Activated CD4-positive, alpha-beta T cell treated with anti-CD3 and anti-CD28 coated beads, Interleukin-2, amount 50 U/mL, for 1 hour (primary cell): Measurements from ENCODE around the gene GAB2.
"Not testable (repeated sequence)": the region's sequence is repeated elsewhere in the genome, so short reads cannot be mapped to it uniquely, and the experiment has no call there.

Source experiments
- DNase-seq: peaks from one replicate; pipeline ENCODE4 v3.0.0-alpha.2; 2020

Gene GAB2

DNA sequence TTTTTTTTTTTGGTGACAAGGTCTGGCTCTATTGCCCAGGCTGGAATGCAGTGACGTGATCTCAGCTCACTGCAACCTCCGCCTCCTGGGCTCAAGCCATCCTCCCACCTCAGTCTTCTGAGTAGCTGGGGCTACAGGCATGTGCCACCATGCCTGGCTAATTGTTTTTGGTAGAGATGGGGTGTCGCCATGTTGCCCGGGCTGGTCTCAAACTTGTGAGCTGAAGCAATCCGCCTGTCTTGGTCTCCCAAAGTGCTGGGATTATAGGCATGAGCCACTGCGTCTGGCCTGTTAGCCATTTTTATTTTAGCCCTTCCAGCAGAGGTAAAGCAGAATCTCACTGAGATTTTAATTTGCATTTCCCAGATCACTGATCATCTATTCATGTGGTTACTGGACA, 184.6 kb downstream of the GAB2 start:
- DNase-seq: not testable (repeated sequence)

DNA sequence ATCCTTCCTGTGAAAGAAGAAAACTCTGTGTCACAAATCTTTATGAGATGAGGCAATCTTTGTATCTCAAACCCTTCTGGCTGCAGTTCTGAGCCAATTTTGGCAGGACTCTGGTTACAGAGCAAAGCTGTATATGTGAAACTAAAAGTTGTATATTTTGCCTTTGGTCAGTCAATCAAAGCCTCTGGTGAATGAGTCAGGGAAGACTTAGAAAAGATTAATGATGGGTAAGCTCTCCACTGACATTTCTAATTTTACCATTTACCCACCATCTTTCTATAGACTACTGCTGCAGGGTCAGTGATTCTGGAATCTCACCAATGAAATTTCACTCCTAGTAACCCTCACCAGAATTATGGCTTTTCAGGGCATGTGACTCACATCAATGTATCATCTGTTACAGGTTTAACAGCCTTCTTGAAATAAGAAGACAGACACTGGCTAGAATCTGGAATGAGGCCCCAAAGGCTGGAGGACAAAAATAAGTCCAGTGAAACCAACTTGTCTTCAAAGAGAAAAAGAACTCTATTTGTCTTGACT, 185.6 kb downstream of the GAB2 start:
- DNase-seq: no peak

DNA sequence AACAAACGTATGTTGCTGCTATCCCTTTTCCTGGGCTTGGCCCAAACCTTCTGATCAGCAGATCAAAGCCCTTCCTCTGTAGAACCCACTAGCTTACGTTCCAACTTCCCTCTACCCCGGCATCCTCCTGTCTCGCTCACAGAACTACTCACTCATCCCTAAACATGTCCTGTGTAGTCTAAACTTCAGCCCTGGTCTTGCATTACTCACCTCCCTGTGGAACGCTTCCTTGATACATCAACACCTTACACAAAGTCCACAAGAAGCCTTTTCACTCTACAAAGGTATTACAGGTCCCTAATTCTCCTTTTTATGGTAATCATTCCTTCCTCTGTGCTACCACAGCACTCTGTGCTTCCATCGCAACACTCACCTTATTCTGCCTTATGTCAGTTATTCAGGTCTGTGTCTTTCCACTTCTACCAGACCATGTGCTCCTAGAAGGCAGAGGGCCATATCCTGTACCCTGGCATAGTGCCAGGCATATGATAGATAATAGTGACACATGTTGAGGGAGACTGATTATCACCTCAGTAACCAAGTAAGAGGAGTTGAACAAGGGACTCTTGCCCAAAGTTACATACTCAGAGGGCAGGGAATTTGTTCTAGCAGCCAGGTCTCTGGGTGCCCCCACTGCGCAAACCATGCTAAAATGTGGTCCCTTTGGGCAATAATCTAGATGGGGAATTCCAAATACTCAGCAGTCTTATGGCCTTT, 187.3 kb downstream of the GAB2 start:
- DNase-seq: no peak

DNA sequence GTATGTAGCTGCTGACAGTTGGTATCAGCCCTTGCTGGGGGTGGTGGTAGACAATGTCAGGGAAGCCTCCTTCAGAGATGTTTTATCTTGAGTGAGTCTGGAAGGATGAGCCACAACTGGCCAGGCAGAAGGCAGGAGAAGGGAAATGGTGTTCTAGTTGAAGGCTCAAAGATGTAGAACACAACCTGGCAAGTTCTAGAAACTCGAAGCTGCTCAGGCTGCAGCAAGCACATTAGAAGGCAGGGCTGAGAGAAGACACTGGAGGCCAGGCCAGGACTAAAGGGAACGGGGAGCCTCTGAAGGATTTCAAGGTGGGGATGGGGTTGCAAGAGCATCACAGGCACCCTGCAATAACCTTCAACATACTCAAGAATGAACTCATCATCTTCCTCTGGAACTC, 188.5 kb downstream of the GAB2 start:
- DNase-seq: no peak

DNA sequence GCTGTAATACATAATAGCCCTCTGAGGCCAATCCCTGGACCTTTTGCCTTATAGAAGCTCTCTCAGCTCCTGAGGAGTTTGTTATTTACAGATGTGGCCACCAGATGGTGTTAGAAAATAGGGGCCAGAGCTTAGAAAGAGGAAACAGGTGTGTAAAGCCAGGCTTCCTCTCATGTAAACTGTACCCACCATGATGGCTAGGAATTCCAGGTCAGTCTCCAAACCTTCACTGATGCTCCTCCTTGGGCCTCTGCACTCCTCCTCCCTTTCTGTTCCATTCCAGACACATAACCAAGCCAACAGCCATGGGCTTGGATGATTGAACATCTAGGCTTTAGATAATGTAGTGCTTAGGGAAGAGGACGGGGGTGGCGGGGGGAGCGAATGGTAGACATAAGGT, 189.2 kb downstream of the GAB2 start:
- no peak for DNase-seq

DNA sequence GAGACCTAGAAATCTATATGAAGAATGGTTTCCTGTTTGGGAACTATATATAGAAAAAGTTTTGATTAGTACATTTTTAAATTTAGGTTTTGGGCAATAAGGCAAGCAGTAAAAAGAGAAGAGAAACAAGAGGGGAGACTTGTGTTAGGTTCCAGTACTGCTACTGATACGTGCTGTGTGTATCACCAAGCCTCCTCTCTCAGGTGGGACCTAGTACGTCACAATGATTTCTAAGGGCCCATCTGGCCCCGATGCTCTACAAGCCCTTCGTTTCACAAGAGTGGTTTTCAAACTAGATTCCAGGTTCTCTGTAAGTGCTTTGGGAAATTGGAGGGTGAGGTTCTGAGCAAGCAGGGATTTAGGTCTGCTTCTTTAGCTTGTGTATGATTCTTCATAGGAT, 189.7 kb downstream of the GAB2 start:
- DNase-seq: no peak

DNA sequence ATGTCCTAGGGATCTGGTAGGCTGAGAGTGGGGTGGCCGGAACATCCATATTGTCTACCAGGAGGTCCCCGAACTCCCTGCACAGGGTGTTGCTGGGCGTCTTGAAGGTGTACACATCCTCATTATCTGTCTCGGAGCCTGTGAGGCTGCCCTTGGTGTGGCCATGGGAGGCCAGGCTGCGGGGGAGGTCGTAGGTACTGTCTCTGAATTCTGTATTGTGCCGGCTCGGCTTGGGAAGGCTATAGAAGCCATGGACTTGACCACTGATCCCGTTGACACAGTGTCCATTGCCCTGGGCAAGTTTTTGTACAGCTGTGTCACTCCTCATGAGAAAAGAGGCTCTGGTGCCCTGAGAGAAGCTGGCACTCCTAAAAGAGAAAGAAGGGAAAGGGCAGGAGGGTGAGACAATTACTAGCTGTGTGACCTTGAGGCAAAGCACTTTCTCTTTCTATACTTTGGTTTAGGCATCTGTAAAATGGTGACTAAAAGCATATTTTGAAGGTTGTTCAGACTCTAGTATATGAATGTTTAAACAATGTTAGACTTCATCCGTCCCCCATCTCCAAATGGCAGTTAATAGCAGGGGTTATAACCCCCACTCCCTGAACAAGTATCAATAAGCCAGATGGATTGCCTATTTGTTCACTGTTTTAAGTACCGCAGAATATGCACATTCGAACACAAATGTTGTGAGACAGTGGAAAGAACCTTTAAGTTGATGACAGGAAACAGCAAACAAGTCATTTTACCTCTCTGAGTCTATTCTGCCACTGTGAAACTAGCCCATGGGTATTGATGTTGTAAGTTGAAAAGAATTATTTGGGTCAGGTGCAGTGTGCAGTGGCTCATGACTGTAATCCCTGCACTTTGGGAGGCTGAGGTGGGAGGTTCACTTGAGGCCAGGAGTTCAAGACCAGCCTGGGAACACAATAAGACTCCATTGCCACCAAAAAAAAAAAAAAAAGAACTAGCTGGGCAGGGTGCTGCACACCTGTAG, 190.6 kb downstream of the GAB2 start:
- DNase-seq: no peak

- no peak for DNase-seq
Observed at GRCh38 chr11:78224906-78225420, 192.7 kb downstream of the GAB2 start.

DNA sequence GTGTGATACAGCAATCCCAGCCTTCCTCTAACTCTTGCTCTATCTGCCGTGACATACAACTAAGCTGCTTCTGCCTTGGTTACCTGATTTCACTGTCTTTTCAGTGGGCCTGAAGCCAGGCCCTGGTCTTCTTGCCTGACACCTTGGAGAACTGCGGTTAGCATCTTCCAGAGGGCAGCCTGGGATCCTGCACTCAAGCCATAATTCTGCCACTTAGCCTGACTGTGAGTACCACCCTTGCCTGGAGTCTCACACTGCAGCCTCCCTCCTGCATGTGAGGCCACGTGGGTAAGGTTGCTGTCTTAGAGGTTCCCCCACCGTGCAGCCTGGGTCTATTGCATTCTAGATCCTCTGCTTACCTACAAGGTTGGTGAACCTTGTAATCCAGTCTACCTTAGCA, 193.1 kb downstream of the GAB2 start:
- DNase-seq: no peak

- no peak for DNase-seq
Observed at GRCh38 chr11:78223320-78223954, 194.2 kb downstream of the GAB2 start.

DNA sequence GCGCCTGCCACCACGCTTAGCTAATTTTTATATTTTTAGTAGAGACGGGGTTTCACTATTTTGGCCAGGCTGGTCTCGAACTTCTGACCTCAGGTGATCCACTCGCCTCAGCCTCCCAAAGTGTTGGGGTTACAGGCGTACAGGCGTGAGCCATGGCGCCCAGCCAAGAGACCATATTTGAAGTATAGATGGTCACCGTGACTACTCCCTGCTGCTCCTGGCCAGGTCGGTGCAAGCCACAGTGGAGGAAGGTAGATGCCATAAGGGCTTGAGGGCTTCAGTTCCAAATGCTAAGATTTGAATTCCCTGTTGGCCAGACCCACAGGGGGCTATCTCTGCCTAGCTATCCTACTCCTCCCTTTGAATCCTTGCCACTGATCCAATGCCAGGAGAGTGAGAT, 194.9 kb downstream of the GAB2 start:
- DNase-seq: not testable (repeated sequence)

- DNase-seq: no peak
Observed at GRCh38 chr11:78221396-78222315, 196.0 kb downstream of the GAB2 start.

GRCh38 chr11:78220218-78221157, 197.1 kb downstream of the GAB2 start:
- DNase-seq: no peak

DNA sequence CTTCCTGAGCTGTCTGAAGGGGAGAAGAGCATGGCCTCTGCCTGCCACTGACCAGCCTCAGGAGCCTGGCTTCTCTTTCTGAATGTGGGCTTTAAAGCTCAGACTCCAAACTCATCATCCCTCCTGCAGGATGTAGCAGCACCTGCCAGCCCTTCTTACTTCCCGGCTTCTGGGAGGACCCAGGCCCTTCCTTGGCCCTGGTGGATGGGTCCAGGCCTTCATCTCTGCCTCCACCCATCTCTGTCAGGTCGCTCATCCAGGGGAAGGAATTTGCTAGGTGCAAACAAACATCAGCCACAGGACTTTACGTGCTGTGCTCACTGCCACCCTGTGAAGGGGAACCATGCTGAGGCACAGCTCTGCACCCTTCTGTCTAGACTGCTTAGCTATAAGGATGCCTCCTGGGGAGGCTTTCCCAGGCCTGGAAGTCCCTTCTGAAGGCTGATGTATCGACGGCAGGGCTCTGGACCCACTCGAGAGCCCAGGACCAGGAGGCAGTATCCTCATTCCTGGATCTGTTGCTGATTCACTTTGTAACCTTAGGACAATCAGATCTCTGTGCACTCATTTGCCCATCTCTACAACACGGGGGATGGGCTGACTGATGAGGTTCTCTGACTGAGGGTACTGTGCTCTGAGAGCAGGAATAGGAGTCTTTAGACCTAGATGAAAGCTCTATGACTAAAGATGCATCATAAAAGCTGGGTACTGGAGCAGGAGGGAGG, 198.0 kb downstream of the GAB2 start:
- no peak for DNase-seq

DNA sequence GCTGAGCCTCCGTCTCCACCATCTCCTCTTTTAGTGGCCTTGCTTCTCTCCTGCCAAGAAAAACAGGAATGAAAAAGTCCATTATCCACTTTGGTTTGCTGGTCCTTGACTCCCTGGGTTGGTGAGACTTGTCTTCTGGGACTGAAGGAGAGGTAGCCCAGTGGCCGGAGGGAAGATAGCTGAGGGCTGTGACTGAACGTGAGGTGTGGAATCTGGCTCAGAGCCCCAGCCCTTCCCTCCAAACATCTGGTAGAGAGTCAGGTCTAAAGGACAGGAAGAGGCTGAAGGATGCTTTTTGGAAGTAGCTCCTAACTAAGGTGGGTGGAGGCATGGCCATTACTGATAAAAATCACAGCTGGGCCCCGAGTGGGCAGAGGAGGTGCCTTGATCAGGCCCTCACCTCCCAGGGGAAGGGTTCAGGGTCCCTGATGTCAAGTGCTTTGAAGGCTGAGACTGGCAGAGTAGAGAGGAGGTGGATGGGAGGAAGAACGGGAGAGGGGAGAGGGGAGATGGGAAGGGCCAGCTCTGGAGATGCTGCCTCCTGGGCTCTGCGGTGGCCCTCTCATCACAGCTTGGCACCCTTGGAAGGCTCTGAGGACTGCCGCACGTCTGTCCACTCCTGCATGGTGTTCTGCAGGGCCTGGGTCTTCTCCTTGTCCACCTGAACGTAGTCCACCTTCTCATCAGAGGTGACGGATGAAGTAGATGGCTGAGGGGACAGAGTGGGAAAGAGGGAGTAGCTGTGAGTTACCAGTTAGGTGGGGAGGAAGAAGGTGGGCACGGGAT, 198.7 kb downstream of the GAB2 start:
- DNase-seq: no peak

- no peak for DNase-seq
Observed at GRCh38 chr11:78217650-78218541, 199.7 kb downstream of the GAB2 start.

GRCh38 chr11:78216571-78217287, 200.9 kb downstream of the GAB2 start:
- DNase-seq: no peak
